NCI-H526 treated with DMSO at 0.1 percent for 48 hours (cell line): ENCODE data around the gene LRRC4B.
"Not testable (repeated sequence)": the region's sequence is repeated elsewhere in the genome, so short reads cannot be mapped to it uniquely, and the experiment has no call there.

ENCODE experiments used
- DNase-seq: peaks from one replicate; lab custom pipeline; 2025; lab: John Stamatoyannopoulos, UW

The LRRC4B gene, protein sequence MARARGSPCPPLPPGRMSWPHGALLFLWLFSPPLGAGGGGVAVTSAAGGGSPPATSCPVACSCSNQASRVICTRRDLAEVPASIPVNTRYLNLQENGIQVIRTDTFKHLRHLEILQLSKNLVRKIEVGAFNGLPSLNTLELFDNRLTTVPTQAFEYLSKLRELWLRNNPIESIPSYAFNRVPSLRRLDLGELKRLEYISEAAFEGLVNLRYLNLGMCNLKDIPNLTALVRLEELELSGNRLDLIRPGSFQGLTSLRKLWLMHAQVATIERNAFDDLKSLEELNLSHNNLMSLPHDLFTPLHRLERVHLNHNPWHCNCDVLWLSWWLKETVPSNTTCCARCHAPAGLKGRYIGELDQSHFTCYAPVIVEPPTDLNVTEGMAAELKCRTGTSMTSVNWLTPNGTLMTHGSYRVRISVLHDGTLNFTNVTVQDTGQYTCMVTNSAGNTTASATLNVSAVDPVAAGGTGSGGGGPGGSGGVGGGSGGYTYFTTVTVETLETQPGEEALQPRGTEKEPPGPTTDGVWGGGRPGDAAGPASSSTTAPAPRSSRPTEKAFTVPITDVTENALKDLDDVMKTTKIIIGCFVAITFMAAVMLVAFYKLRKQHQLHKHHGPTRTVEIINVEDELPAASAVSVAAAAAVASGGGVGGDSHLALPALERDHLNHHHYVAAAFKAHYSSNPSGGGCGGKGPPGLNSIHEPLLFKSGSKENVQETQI

DNA sequence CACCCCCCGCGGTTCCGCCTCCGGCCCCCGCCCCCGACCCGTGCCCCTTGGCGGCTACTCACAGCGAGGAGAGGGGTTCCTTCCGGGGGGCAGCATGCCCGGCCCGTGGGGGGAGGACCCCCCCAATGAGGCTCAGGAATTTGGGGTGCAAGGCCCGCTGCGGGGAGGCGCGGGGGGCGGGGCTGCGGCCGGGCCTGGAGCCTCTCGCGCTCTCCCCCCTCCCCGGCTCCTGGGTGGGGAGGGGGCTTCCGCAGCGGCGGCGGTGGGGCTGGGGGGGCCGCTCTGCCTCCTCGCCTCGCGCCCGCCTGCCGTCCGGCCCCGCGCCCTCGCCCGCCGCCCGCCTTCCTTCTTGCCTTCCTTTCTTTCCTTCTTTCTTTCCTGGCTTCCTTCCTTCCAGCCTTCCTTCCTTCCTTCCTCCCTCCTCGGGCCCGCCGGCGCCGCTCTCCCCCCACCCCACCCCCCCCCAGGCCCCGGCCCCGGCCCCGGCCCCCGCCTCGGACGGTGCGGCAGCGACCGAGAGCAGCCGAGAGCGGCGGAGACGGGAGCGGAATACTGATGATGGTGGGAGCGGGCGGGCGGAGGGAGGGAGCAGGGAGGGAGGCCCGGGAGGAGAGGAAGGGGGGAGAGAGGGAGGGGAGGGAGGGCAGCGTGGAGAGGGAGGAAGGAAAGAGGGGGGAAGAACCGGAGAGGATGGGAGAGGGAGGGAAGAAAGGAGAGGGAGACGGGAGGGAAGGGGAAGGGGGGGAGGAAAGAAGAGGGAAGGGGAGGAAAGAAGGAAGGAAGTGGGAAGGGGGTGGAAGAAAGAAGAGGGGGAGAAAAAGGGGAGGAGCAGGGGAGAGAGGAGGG lies at the start of gene LRRC4B:
LRRC4B (minus strand) TSS at position 554 of the 846 bp plus-strand sequence. CDS start 19,597 bp downstream, outside the sequence.
- DNase-seq = no peak

DNA sequence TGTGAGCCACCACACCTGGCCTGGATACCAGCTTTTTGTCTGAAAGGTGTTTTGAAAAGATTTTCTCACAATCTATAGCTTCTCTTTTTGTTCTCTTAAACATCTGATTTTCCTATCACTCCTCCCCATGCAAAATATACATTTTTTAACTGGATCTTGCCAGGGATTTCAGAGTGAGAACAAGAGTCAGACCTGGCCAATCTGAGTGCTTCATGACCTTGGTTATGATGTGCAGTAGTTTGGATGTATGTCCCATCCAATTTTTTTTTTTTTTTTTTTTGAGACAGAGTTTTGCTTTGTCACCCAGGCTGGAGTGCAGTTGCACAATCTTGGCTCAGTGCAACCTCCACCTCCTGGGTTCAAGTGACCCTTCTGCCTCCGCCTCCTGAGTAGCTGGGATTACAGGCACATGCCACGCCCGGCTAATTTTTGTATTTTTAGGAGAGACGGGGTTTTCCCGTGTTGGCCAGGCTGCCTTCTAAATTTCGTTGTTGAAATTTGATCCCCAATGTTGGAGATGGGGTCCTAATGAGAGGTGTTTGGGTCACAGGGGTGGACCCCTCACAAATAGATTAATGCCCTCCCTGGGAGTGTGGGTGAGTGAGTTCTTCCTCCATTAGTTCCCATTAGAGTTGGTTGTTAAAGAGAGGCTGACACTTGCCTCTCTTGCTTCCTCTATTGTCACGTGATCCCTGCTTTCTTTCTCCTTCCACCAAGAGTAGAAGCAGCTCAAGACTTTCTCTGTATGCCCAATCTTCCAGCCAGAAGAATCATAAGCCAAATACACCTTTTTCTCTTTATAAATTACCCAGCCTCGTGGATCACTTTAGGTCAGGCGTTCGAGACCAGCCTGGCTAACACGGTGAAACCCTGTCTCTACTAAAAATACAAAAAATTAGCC lies 44.5 kb upstream of the LRRC4B start:
- not testable (repeated sequence) for DNase-seq

DNA sequence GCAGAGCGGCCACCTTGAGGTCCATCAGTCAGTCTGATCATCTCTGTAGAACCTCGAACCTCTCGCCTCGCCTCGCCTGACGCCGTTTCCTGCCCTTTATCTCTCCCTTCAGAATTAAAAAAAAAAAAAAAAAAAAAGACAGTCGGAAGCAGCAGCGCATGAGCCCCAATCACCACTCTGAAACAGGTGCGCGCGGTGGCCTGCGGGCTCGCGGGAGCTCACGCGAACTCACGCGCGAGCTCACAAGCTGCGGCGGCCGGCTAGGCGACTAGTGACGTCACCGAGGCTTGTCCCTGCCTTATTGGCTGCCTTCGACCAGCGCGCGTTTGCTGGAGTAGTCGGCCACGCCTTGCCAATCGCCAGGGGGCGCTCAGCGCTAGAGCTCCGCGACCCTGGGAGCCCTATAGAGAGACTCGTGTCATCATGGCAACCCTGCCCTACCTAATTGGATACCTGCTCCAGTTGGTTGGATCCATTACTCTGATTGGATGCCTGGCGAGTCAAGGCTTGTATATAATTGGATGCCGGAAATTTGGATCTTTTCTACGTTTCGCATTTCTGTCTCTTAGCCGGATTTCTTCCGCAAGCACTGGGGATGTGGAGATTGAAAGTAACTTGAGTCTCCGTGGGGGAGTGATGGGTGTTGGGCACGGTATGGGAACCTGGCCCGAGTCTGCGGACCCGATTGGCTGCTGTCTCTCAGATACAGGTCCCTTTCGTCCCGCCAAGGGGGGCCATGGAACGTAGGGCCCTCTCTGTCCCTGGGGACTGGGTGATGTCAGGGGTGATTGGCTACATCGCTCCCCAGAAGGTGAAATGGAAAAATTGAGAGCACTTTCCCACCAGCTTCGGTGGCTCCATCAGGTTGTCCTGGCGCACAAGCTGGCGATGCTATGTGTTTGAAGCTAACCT lies 39.9 kb upstream of the LRRC4B start:
- DNase-seq = no peak

DNA sequence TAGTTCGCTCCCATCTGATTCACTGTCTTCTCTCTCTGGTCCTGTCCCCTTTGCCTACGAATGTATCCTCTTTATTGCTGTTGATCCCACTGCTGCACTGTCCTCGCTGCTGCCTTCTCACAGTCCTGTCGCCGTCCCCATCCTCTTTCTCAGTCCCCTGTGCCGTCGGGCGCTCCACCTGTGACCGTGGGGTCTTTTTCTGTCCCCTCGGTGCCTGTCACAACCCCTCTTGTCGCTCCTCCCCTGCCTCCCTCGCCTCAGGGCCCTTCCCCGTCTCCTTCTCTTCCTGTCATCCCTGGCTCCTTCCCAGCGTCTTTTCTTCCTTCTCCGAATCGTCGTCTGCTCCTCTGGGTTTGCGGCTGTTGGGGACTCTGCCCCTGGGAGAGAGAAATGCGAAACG lies 39.2 kb upstream of the LRRC4B start:
- DNase-seq = no peak

DNA sequence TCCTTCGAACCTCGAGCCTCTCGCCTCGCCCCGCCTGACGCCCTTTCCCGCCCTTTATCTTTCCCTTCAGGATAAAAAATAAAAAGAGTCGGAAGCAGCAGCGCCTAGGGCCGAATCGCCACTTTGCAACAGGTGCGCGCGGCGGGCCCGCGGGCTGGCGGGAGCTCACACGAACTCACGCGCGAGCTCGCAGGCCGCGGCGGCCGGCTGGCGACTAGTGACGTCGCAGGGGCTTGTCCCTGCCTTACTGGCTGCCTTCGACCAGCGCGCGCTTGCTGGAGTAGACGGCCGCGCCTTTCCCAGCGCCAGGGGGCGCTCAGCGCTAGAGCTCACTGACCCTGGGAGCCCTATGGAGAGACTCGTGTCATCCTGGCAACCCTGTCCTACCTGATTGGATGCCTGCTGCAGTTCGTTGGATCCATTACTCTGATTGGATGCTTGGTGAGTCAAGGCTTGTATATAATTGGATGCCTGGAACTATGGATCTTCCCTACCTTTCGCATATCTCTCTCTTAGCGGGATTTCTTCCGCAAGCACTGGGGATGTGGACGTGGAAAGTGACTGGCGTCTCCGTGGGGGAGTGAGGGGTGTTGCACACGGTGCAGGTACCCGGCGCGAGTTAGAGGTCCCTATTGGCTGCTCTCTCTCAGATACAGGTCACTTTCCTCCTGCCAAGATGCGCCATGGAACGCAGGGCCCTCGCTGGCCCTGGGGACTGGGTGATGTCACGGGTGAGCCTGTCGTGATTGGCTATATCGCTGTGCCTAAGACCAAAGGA lies 38.0 kb upstream of the LRRC4B start:
- DNase-seq = not testable (repeated sequence)

DNA sequence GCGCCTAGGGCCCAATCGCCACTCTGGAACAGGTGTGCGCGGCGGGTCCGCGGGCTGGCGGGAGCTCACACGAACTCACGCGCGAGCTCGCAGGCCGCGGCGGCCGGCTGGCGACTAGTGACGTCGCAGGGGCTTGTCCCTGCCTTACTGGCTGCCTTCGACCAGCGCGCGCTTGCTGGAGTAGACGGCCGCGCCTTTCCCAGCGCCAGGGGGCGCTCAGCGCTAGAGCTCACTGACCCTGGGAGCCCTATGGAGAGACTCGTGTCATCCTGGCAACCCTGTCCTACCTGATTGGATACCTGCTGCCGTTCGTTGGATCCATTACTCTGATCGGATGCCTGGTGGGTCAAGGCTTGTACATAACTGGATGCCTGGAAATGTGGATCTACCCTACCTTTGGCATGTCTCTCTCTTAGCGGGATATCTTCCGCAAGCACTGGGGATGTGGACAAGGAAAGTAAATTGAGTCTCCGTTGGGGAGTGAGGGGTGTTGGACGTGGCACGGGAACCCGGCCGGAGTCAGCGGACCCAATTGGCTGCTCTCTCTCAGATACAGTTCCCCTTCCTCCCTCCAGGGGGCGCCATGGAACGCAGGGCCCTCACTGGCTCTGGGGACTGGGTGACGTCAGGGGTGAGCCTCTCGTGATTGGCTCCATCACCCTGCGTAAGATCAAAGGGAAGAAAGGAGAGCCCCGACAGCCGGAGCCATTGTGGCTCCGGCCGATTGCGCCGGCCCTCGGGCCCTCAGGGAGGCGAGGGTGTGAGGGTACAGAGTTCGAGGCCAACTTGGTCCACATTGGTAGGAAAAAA lies 36.2 kb upstream of the LRRC4B start:
- DNase-seq = not testable (repeated sequence)

DNA sequence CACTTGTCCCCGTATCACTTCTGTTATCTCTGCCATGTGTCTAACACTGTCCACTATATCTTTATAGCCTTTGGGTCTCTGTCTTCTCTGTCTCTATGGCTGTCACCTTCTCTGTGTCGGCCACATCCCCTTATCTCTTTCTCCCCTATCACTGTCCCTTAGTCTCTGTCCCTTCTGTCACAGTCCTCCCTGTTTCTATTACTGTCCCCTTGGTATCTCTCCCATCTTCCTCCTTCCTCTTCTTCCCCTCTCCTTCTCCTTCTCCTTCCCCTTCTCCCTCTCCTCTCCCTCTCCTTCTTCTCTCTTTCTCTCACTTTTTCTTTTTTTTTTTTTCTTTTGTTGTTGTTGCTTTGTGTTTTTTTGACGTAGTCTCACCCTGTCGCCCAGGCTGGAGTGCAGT lies 34.7 kb upstream of the LRRC4B start:
- DNase-seq = no peak

DNA sequence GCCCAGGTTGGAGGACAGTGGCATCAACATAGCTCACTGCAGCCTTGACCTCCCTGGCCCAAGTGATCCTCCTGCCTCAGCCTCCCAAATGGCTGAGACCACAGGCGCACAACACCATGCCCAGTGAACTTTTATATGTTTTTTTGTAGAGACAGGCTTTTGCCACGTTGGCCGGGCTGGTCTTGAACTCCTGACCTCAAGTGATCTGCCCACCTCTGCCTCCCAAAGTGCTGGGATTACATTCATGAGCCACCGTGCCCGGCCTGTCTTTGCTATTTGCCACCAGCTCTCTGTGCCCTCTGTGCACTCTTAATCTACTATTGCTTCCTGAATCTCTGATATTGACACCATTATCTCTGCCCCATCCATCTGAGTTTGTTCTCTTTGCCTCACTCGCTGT lies 34.3 kb upstream of the LRRC4B start:
- DNase-seq = no peak

DNA sequence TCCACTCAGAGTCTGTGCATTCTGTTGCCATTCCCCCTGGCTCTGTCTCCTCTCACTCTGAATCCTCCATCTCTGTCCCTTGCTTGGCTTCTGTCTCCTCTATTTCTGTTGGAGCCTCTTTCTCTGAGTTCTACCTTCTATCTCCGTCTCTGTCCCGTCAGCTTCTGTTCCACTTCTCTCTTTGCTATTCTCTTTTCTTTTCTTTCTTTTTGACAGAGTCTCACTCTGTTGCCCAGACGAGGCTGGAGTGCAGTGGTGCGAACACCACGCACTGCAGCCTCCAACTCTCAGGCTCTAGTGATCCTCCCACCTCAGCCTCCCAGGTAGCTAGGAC lies 33.8 kb upstream of the LRRC4B start:
- no peak for DNase-seq

DNA sequence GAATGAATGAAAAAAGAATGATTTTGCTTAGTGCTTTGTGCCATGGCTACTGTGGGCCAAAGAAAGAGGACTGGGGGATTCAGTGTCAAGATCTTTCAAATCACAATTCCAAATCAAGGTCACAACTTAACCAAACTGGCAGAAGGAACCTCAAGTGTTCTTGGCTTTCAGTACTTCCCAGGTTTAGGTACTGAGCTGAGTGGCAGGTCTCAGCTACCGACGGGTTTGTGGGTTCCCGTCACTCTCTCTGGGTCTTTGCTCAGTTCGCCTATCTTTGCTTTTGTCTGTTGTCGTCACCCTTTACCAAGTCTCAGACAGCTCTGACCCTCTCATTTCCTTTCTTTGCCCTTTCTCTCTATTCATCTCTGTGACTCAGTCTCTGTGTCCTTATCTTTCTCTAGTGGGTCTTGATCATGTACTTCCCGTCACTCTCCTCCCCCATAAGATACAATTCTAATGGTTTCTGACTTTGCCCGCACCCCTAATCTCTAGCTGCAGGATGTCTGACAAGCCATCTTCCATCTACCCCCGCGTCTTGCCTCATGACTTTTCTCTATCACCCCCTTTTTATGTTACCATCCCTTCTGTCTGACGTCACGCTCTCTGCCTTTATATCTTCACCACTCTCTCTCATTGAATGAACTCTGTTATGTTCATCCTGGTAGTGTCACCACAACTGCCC lies 33.3 kb upstream of the LRRC4B start:
- no peak for DNase-seq

DNA sequence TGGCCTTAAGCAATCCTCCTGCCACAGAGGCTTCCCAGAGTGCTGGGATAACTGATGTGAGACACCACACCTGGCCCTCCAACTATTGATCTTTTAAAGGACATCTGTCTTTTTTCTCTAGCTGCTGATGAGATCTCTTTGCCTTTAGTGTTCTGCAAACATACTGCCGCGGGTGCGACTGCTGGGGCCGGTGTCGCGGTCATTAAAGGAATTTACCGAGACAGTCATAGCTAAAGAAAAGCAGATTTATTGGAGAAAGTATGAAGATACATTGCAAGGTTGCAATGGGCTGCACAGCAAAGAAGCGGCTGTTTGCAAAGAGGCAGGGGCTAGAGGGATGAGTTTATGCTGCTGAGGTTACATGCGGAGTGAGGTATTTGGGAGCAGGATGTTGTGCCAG lies 31.2 kb upstream of the LRRC4B start:
- DNase-seq = no peak

DNA sequence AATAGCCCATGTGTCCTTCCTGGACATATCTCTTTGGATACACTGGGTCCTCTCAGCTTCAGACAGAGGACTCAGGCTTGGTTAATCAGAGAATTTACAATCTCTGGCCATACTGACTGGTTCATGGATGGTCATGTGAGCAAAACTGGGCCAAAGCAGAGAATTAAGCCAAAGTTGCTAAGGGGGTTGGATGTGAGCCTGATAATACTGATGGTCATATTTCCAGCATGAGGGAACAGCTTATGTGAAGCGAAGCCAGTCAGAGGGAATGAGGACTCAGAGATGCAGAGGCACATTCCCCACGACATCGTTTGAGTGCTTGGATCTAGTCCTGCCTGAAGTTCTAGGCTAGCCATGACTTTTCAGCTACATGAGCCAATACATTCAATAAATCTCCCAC lies 22.0 kb upstream of the LRRC4B start:
- no peak for DNase-seq

DNA sequence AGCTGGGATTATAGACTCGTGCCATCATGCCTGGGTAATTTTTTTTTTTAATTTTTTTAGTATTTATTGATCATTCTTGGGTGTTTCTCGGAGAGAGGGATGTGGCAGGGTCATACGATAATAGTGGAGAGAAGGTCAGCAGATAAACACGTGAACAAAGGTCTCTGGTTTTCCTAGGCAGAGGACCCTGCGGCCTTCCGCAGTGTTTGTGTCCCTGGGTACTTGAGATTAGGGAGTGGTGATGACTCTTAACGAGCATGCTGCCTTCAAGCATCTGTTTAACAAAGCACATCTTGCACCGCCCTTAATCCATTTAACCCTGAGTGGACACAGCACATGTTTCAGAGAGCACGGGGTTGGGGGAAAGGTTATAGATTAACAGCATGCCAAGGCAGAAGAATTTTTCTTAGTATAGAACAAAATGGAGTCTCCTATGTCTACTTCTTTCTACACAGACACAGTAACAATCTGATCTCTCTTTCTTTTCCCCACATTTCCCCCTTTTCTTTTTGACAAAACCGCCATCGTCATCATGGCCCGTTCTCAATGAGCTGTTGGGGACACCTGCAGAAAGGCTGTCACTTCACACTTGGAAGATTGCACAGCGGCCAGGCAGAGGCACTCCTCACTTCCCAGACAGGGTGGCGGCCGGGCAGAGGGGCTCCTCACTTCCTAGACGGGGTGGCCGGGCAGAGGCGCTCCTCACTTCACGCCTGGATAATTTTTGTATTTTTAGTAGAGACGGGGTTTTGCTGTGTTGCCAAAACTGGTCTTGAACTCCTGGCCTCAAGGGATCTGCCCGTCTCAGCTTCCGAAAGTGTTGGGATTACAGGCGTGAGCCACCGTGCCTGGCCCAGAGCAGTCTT lies 13.8 kb upstream of the LRRC4B start:
- DNase-seq = not testable (repeated sequence)

DNA sequence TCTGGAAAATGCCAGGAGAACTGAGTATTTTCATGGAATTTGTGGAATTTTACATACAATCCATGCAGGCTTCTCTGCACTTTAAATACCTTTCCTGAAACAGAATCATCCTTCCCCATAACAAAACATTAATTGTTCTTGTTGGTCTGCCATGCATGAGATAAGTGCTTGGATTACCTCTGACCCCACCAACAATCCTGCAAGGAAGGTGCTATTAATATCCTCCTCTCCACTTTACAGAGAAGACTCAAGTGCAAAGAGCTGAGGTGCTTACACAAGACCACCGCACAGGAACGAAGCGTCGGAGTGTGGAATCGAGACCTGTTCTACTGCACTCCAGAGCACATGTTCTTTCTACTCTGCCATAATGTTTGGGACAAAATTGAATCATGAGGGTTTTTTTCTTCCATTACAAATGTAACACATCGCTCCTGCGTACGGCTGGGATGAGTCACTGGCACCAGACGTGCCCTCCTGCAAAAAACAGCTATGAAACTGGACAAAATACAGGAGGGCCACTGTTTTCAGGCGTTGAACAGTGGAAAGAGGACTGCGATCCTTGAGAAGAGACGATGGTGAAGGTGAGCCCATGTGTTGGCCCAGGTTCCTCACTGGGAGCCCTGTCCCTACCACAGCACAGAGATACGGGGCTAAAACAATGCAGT lies 12.9 kb upstream of the LRRC4B start:
- DNase-seq = no peak

DNA sequence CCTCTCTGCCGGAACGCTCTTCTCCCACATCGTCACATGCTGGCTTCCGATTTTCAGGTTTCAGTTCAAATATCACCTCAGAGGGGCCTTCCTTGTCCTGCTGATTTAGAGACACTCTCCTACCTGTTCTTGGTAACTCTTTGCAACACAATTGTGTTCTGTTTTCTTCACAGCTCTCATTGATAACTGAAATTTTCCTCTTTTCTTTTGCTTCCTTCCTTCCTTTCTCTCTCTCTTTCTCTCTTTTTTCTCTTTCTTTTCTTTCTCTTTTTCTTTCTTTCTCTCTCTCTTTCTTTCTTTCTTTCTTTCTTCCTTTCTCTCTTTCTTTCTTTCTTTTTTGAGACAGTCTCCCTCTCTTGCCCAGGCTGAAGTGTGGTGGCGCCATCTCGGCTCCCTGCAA lies 12.0 kb upstream of the LRRC4B start:
- DNase-seq = no peak

DNA sequence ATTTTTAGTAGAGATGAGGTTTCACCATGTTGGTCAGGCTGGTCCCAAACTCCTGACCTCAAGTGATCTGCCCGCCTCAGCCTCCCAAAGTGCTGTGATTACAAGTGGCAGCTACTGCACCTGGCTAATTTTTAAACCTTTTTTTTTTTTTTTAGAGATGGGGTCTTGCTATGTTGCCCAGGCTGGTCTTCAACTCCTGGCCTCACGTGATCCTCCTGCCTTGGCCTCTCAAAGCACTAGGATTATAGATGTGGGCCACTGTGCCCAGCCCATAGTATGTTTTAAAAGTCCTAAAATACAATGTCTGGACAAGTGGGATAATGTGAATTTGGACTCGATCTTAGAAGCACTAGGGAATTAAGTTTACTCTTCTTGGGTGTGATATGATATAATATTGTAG lies 8.5 kb upstream of the LRRC4B start:
- not testable (repeated sequence) for DNase-seq
